NCI-H446 (cell line): Measurements from ENCODE around the gene SNX32.

Experiments
- DNase-seq, 2 experiments: peaks; one replicate each; lab custom pipeline; 2025; lab: John Stamatoyannopoulos, UW

Gene SNX32

GRCh38 chr11:65797711-65798110, 36.1 kb upstream of the SNX32 start:
- DNase-seq: no peak

- DNase-seq: no peak
Observed at GRCh38 chr11:65798882-65799281, 34.9 kb upstream of the SNX32 start.

GRCh38 chr11:65801153-65801987, 32.4 kb upstream of the SNX32 start:
- no peak for DNase-seq

GRCh38 chr11:65802841-65803240, 30.9 kb upstream of the SNX32 start:
- DNase-seq: no peak

GRCh38 chr11:65803797-65804492, 29.8 kb upstream of the SNX32 start:
- DNase-seq: no peak

- DNase-seq: no peak
Observed at GRCh38 chr11:65806979-65807378, 26.8 kb upstream of the SNX32 start.

- no peak for DNase-seq
Observed at GRCh38 chr11:65808744-65809341, 24.9 kb upstream of the SNX32 start.

GRCh38 chr11:65809496-65809895, 24.3 kb upstream of the SNX32 start:
- no peak for DNase-seq

- DNase-seq: no peak
Observed at GRCh38 chr11:65810046-65810868, 23.5 kb upstream of the SNX32 start.

- DNase-seq: no peak
Observed at GRCh38 chr11:65811764-65812475, 21.8 kb upstream of the SNX32 start.

- no peak for DNase-seq
Observed at GRCh38 chr11:65814131-65814985, 19.4 kb upstream of the SNX32 start.

GRCh38 chr11:65814986-65815565, 18.7 kb upstream of the SNX32 start:
- no peak for DNase-seq

- DNase-seq: no peak
Observed at GRCh38 chr11:65816696-65817095, 17.1 kb upstream of the SNX32 start.

GRCh38 chr11:65817312-65817834, 16.4 kb upstream of the SNX32 start:
- no peak for DNase-seq

- peak; percentile 84 to 90 for DNase-seq
Observed at GRCh38 chr11:65817835-65818680, 15.7 kb upstream of the SNX32 start.

GRCh38 chr11:65821107-65821506, 12.7 kb upstream of the SNX32 start:
- DNase-seq: no peak

GRCh38 chr11:65822776-65823528, 10.8 kb upstream of the SNX32 start:
- no peak for DNase-seq
